Measurements from ENCODE around the gene TTC36. TPM values are rescaled to one million over a fixed set of nuclear protein-coding genes. Genes with fewer than 3 reads are reported as not detected.

Gene TTC36
- total and polyA plus RNA-seq, 11 donors: 0.23 to 3.1 (median 0.82) TPM; not detected in 3

DNA sequence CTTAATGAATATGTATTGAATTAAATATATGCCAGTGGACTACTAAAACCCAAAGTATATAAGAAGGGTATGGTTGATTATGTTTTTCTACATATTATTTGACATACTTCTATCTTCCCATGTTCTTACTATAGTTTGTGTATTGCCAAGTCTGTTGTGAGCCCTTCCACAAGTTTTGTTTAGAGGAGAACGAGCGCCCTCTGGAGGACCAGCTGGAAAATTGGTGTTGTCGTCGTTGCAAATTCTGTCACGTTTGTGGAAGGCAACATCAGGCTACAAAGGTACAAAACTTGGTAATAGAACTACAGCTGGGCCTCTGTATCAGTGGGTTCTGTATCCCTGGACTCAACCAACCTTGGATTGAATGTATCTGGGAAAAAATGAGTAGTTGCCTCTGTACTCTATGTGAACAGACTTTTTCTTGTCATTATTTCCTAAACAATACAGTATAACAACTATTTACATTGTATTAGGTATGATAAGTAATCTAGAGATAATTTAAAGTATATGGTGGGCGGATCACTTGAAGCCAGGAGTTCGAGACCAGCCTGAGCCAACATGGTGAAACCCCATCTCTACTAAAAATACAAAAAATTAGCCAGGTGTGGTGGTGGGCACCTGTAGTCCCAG lies 38.7 kb upstream of the TTC36 start:
- intact Hi-C loops (cut with DNase I): loop anchor here (1.0 to 10.0 kb wide), 14 partner anchors 51 to 344 kb away; partner anchors contain the start of genes ATP5MG (in 10 of the 10) and KMT2A (in 3 of the 10)
- WGBS, 4 donors: 27 to 29% (median 28%) methylated on average over 7 of the region's 7 CpGs
- peak; percentile 36 to 70 (median 57) for DNase-seq

DNA sequence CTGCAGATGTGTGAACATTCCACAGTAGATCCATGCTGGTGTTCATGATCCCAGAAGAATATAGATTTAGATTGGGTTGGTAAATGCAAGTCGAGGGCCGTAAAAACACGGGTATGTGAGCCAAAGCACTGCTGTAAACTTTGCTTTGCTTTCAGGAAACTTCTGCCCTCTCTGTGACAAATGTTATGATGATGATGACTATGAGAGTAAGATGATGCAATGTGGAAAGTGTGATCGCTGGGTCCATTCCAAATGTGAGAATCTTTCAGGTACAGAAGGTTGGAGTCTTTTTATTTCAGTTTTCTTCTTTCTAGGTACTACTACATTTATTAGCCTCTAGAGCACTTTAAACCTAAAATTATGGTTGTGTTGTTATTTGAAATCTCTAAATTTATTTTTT lies 36.2 kb upstream of the TTC36 start:
- intact Hi-C loops (cut with DNase I): loop anchor here in 3 of 10 donors (5.0 to 10.0 kb wide), 3 partner anchors 106 to 296 kb away; no protein-coding TSS in a partner anchor
- no peak overlapping the region for H3K27ac ChIP-seq
- ATAC-seq: no peak
- no peaks in the 10 kb centered on the region for H3K9me3 ChIP-seq
- H3K4me1 ChIP-seq: peaks cover 0 to 18% (median 0%) of the 10 kb centered on the region in 12 donors
- H3K36me3 ChIP-seq: peaks cover 2 to 100% (median 95%) of the 10 kb centered on the region in 9 donors
- H3K27me3 ChIP-seq: no peaks in the 10 kb centered on the region
- DNase-seq: no peak
- 81 to 92% (median 90%) methylated on average over 4 of the region's 4 CpGs for WGBS, 4 donors
- no peak overlapping the region for H3K4me3 ChIP-seq
- no peak for TF ChIP-seq POLR2A (IDR thresholded peaks at IDR 0.05)
- TF ChIP-seq, protein P1, sequence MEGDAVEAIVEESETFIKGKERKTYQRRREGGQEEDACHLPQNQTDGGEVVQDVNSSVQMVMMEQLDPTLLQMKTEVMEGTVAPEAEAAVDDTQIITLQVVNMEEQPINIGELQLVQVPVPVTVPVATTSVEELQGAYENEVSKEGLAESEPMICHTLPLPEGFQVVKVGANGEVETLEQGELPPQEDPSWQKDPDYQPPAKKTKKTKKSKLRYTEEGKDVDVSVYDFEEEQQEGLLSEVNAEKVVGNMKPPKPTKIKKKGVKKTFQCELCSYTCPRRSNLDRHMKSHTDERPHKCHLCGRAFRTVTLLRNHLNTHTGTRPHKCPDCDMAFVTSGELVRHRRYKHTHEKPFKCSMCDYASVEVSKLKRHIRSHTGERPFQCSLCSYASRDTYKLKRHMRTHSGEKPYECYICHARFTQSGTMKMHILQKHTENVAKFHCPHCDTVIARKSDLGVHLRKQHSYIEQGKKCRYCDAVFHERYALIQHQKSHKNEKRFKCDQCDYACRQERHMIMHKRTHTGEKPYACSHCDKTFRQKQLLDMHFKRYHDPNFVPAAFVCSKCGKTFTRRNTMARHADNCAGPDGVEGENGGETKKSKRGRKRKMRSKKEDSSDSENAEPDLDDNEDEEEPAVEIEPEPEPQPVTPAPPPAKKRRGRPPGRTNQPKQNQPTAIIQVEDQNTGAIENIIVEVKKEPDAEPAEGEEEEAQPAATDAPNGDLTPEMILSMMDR (IDR thresholded peaks at IDR 0.05): no peak

More for the DNA sequence above, 38.7 kb upstream of the TTC36 start:
- ATAC-seq: peak in 3 of 4 donors; percentile 42 to 62 (median 58)
- no peaks in the 10 kb centered on the region for H3K27me3 ChIP-seq
- H3K4me3 ChIP-seq: no peak overlapping the region
- H3K27ac ChIP-seq: no peak overlapping the region
- H3K9me3 ChIP-seq: no peaks in the 10 kb centered on the region
- peaks cover 2 to 100% (median 95%) of the 10 kb centered on the region in 9 donors for H3K36me3 ChIP-seq
- peaks cover 0 to 14% (median 0%) of the 10 kb centered on the region in 12 donors for H3K4me1 ChIP-seq
- TF ChIP-seq, protein P1 (IDR thresholded peaks at IDR 0.05): peak; percentile 55 to 89 (median 81)
- no peak for TF ChIP-seq POLR2A (IDR thresholded peaks at IDR 0.05)

DNA sequence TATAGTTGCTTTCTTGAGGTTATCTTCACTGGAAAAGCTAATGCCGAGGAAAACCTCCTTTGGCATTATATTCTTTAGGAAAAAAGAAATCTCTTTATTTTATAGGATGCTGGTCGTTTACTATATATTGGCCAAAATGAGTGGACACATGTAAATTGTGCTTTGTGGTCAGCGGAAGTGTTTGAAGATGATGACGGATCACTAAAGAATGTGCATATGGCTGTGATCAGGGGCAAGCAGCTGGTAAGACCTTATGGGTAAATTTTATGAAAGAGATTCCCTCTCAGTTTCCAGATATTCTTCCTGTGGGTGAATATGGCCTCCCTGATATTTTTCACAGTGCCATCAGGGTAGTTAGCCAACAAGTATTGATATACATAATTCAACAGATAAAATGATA lies 29.4 kb upstream of the TTC36 start:
- 87 to 92% (median 90%) methylated on average over 4 of the region's 4 CpGs for WGBS, 4 donors
- DNase-seq: no peak
- H3K9me3 ChIP-seq: no peaks in the 10 kb centered on the region
- ATAC-seq: no peak
- intact Hi-C loops (cut with DNase I): loop anchor here in 4 of 10 donors (5.0 to 10.0 kb wide), 4 partner anchors 113 to 303 kb away; no protein-coding TSS in a partner anchor
- no peak for TF ChIP-seq POLR2A (IDR thresholded peaks at IDR 0.05)
- TF ChIP-seq, protein P1 (IDR thresholded peaks at IDR 0.05): no peak
- H3K36me3 ChIP-seq: peaks cover 4 to 100% (median 100%) of the 10 kb centered on the region in 9 donors
- no peak overlapping the region for H3K27ac ChIP-seq
- H3K27me3 ChIP-seq: no peaks in the 10 kb centered on the region
- H3K4me3 ChIP-seq: no peak overlapping the region
- H3K4me1 ChIP-seq: peaks cover 0 to 15% (median under 1%) of the 10 kb centered on the region in 12 donors

DNA sequence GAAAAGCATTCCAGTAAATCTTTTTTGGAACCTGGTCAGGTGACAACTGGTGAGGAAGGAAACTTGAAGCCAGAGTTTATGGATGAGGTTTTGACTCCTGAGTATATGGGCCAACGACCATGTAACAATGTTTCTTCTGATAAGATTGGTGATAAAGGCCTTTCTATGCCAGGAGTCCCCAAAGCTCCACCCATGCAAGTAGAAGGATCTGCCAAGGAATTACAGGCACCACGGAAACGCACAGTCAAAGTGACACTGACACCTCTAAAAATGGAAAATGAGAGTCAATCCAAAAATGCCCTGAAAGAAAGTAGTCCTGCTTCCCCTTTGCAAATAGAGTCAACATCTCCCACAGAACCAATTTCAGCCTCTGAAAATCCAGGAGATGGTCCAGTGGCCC lies 24.1 kb upstream of the TTC36 start:
- H3K36me3 ChIP-seq: peaks cover 4 to 100% (median 100%) of the 10 kb centered on the region in 9 donors
- peaks cover 0 to 8% (median 0%) of the 10 kb centered on the region in 12 donors for H3K4me1 ChIP-seq
- 32 to 37% (median 34%) methylated on average over 3 of the region's 3 CpGs for WGBS, 4 donors
- TF ChIP-seq, protein P1 (IDR thresholded peaks at IDR 0.05): no peak
- no peak for TF ChIP-seq POLR2A (IDR thresholded peaks at IDR 0.05)
- peak in 3 of 4 donors; percentile 48 to 69 (median 55) for ATAC-seq
- DNase-seq: no peak
- intact Hi-C loops (cut with DNase I): no loop called here
- H3K4me3 ChIP-seq: no peak overlapping the region
- H3K27me3 ChIP-seq: no peaks in the 10 kb centered on the region
- H3K9me3 ChIP-seq: no peaks in the 10 kb centered on the region
- H3K27ac ChIP-seq: peak overlapping the region in 3 of 12 donors; percentile 2 to 36 (median 13)

Measured in heart left ventricle (tissue), 16 donors.